Pancreas (tissue), 10 donors: ENCODE measurements around the gene FXR1. TPM values are rescaled to one million over a fixed set of nuclear protein-coding genes. Genes with fewer than 3 reads are reported as not detected.
"Not testable (repeated sequence)": the region's sequence is repeated elsewhere in the genome, so short reads cannot be mapped to it uniquely, and the experiment has no call there.

Source experiments
- ATAC-seq, 4 donors: fragments of 200-7000 bp; cut with Tn5 transposase; one replicate each; pipeline versions ENCODE4 v1.8.0 to v1.9.1; 2020; ENCODE audit warnings: mild to moderate bottlenecking in 4 of 4, moderate library complexity in 4 of 4
- DNase-seq, 6 donors: peaks; one replicate each; pipeline ENCODE4 v3.0.0-alpha.2; 2020
- FAIRE-seq: peaks from 2 replicates; lab custom pipeline; 2012; peaks lifted over from hg19 to GRCh38; lab: Jason Lieb, UNC
- H3K27ac ChIP-seq, 4 donors: fragments of 200-600 bp; sonication (generic); 1 replicate in 3 of 4; 2 replicates in 1 of 4; pipeline versions ENCODE4 v1.5.0 to v1.8.0; 2020
- H3K27me3 ChIP-seq, 4 donors: fragments of 200-600 bp; one replicate each; pipeline ENCODE4 v1.8.0; 2021
- H3K36me3 ChIP-seq, 3 donors: fragments of 200-600 bp; sonication (generic) in 1 of 3; one replicate each; pipeline versions ENCODE4 v1.5.0 to v1.8.0; 2020 to 2021
- H3K4me1 ChIP-seq, 3 donors: fragments of 200-600 bp; one replicate each; pipeline ENCODE4 v1.8.0; 2021
- H3K4me3 ChIP-seq, 4 donors: fragments of 200-600 bp; sonication (generic) in 2 of 4; one replicate each; pipeline versions ENCODE4 v1.5.0 to v1.8.0; 2020 to 2021
- H3K9me3 ChIP-seq, 4 donors: fragments of 200-600 bp; one replicate each; pipeline ENCODE4 v1.8.0; 2021
- WGBS, 2 donors: extraction: QIAGEN DNeasy Blood & Tissue Kit; methylation state at CpG; one replicate each; pipeline ENCODE4 v1.1.7; 2013; 5-methylcytosine and 5-hydroxymethylcytosine counted together
- intact Hi-C, 3 donors: fragments of 100-400 bp; cut with DNase I; formaldehyde crosslinking; loops; one replicate each; pipeline versions ENCODE4 v1.11.1 to v1.14.2; 2022
- polyA plus RNA-seq, 2 donors: library from polyadenylated mRNA; stranded (reverse); fragments of 200-250 nt; gene quantifications; one replicate each; pipeline ENCODE4 v1.2.3, GENCODE V29; 2013
- total RNA-seq, 6 donors: library from RNA; stranded (reverse); fragmentation: NEBNext Ultra II Directional in 4 of 6; extraction: Animal tissue kit (Norgen Biotek cat#: 25700) in 4 of 6; gene quantifications; one replicate each; pipeline versions ENCODE4 v1.2.1 to v1.2.4, GENCODE V29; 2021 to 2023
- TF ChIP-seq, protein P1 (sequence below), 4 donors: fragments of 200-600 bp; sonication (generic) in 3 of 4; IDR thresholded peaks; one replicate each; pipeline versions ENCODE4 v1.5.0 to v1.8.0; 2021; ENCODE audit warnings: antibody characterized with exemption in 4 of 4
- donor health status: healthy with polysubstance abuse.
- donor health status: DM: no; HTN: no; CAD: no; lungs with moderate emphysema.
- donor health status: DM: no; HTN: no; CAD: no.
- donor health status: control.
- donor health status: control.
- donor health status: Bipolar disorder and iron deficiency.
- donor health status: DM: yes; HTN: yes; CAD: no.
- donor health status: DM: no; HTN: no; CAD: no.
- donor health status: DM: no; HTN: no; CAD: no.
- donor health status: DM: yes; HTN: yes; CAD: no.

FXR1 gene
- total RNA-seq = 10 to 100 TPM; 54.3 to 76.6 (median 59.7) TPM
- polyA plus RNA-seq = 10 to 100 TPM; 33.5 to 37.8 TPM

DNA sequence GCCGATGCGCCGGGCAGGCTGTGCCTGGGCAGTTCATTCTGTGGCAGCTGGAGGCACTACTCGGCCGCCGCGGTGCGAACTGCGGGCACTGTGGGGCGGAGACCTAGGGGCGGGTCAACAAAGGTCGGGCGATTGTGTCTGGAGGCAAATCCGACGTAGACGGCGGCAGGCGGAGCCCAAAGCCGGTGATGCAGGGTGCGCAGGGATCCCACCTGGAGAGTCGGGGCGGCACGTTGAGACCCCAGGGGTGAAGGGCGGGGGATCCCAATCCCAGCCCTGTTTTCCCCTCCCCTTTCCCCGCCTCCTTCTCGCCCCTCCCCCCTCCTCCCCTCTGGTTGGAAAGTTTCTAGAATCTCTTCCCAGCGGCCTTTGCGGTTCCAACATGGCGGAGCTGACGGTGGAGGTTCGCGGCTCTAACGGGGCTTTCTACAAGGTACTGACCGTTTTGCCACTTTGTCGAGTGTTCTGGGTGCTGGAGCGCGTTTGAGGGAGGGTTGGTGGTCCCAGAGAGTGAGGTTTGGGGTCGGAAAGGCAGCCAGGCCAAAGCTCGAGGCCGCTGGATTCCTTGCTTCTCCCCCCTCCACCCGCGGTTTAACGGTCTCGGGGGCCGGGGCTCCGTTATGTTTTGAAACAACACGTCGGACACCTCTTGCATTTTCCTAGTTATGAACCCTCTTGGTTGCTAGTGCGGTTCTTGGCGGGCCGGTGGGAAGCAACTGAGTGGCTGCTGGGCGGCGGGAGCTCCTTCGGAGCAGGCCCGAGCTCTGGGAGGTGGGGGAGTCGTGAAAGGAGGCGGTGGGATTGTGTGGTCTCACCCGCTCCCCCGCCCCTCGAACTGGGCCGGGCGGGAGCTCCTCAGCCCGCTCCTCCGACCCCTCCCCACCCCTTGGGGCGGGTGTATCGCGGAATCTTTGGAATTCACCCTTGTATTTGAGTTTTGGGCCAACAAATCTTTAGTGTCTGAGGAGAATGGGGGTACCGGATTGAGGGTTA lies at the start of gene FXR1:
FXR1 (plus strand) TSS at position 367 of the 993 bp plus-strand sequence; CDS start at position 383, 16 bp downstream.
- no peak for FAIRE-seq
- TF ChIP-seq, protein P1, sequence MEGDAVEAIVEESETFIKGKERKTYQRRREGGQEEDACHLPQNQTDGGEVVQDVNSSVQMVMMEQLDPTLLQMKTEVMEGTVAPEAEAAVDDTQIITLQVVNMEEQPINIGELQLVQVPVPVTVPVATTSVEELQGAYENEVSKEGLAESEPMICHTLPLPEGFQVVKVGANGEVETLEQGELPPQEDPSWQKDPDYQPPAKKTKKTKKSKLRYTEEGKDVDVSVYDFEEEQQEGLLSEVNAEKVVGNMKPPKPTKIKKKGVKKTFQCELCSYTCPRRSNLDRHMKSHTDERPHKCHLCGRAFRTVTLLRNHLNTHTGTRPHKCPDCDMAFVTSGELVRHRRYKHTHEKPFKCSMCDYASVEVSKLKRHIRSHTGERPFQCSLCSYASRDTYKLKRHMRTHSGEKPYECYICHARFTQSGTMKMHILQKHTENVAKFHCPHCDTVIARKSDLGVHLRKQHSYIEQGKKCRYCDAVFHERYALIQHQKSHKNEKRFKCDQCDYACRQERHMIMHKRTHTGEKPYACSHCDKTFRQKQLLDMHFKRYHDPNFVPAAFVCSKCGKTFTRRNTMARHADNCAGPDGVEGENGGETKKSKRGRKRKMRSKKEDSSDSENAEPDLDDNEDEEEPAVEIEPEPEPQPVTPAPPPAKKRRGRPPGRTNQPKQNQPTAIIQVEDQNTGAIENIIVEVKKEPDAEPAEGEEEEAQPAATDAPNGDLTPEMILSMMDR (IDR thresholded peaks at IDR 0.05) = peak; percentile 70 to 86 (median 78)
- intact Hi-C loops = no loop called here
- Histone ChIP-seq H3K9me3 (no peaks in the 10 kb centered on the region), H3K4me3 (peak within 1 kb of the TSS; percentile 72 to 93 (median 88)), H3K27me3 (no peaks in the 10 kb centered on the region), H3K4me1 (peaks cover 15 to 23% (median 19%) of the 10 kb centered on the region in 3 donors), H3K36me3 (no peaks in the 10 kb centered on the region), H3K27ac (peak within 1 kb of the TSS; percentile 64 to 96 (median 88))
- 0 to 1% methylated on average over 62 to 68 of the region's 68 CpGs for WGBS, 2 donors
- ATAC-seq = peak; percentile 96 to 99 (median 98)
- DNase-seq = peak; percentile 87 to 96 (median 92)

DNA sequence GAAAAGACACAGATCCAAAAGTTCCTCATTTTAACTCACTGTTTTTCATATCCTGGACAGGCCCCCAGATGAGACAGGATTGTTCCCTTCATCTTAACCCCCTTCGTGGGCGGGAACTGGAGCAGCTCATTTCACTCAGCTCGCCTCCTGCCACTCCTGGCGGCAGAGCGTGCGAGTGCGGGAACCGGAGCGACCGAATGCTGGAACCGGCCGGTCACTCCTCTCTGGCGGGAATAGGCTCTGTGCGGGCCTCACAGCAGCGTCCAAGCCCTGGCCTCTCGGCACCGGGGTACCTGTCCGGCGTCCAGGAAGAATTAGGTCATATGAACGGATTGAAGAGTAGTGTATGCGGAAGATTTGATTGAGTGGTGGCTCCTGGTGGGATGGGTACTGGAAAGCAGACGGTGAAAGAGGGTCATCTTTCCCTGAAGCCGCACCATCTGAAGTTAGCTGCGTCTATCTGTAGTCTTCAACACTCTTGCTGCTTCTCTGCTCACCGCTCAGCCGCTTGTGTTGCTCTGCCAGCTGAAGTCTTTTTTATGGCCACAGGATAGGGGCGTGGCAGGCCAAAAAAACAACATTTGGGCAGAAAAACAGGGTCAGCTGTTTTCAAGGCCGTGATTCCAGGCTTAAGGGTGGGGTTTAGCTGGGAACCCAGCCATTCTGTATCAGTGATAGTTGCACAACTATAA lies 42.3 kb upstream of the FXR1 start:
- WGBS, 2 donors = 6 to 10% methylated on average over 28 of the region's 28 CpGs
- no peaks in the 10 kb centered on the region for H3K36me3 ChIP-seq
- H3K9me3 ChIP-seq = no peaks in the 10 kb centered on the region
- H3K4me3 ChIP-seq = peak overlapping the region in 2 of 4 donors; percentile 17 to 41
- DNase-seq (peak; percentile 22 to 78 (median 29)), ATAC-seq (peak; percentile 75 to 91 (median 88)), FAIRE-seq (no peak)
- TF ChIP-seq, protein P1 (IDR thresholded peaks at IDR 0.05) = no peak
- H3K27me3 ChIP-seq = no peaks in the 10 kb centered on the region
- intact Hi-C loops = no loop called here
- H3K4me1 ChIP-seq = no peaks in the 10 kb centered on the region
- H3K27ac ChIP-seq = no peak overlapping the region

- no peak for DNase-seq
- 65 to 70% methylated on average over 3 of the region's 3 CpGs for WGBS, 2 donors
- intact Hi-C loops = no loop called here
Measured at GRCh38 chr3:180871901-180872300, 40.6 kb upstream of the FXR1 start.

DNA sequence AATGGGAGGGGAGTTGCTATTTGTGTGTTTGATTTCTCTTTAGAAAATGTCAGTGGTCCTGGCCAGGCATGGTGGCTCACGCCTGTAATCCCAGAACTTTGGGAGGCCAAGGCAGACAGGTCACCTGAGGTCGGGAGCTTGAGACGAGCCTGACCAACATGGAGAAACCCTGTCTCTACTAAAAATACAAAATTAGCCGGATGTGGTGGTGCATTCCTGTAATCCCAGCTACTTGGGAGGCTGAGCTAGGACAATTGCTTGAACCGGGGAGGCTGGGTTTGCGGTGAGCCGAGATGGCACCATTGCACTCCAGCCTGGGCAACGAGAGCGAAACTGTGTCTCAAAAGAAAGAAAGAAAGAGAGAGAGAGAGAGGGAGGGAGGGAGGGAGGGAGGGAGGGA lies 40.0 kb upstream of the FXR1 start:
- FAIRE-seq, H3K4me1 ChIP-seq, H3K36me3 ChIP-seq, H3K4me3 ChIP-seq, H3K27ac ChIP-seq, intact Hi-C loops, H3K27me3 ChIP-seq, DNase-seq, H3K9me3 ChIP-seq, ATAC-seq: not testable (repeated sequence)
- WGBS, 2 donors = 79 to 90% methylated on average over 9 of the region's 9 CpGs

More at GRCh38 chr3:180871901-180872300, 40.6 kb upstream of the FXR1 start:
- FAIRE-seq (no peak), ATAC-seq (no peak)
- no peaks in the 10 kb centered on the region for H3K27me3 ChIP-seq
- H3K4me3 ChIP-seq = no peak overlapping the region
- no peaks in the 10 kb centered on the region for H3K4me1 ChIP-seq
- no peaks in the 10 kb centered on the region for H3K36me3 ChIP-seq
- no peak overlapping the region for H3K27ac ChIP-seq
- TF ChIP-seq, protein P1 (IDR thresholded peaks at IDR 0.05) = no peak
- no peaks in the 10 kb centered on the region for H3K9me3 ChIP-seq

GRCh38 chr3:180875124-180875698 lies 37.3 kb upstream of the FXR1 start:
- ATAC-seq (no peak), FAIRE-seq (no peak), DNase-seq (no peak)

More at GRCh38 chr3:180875124-180875698, 37.3 kb upstream of the FXR1 start:
- WGBS, 2 donors = 78 to 91% methylated on average over 2 of the region's 2 CpGs
- TF ChIP-seq, protein P1 (IDR thresholded peaks at IDR 0.05) = no peak
- Histone ChIP-seq H3K27me3 (no peaks in the 10 kb centered on the region), H3K36me3 (no peaks in the 10 kb centered on the region), H3K27ac (no peak overlapping the region), H3K4me1 (no peaks in the 10 kb centered on the region), H3K9me3 (no peaks in the 10 kb centered on the region), H3K4me3 (no peak overlapping the region)
- intact Hi-C loops = no loop called here
